Cardiac fibroblast (primary cell): ENCODE data around the gene ACOX2.

Experiments
- DNase-seq, 2 donors: peaks; one replicate each; pipeline versions ENCODE4 v3.0.0 to v3.0.0-alpha.2; 2010; ENCODE audit warnings: low read depth in 2 of 2
- H3K4me3 ChIP-seq, 2 donors: replicated peaks in 1 of 2; 1 replicate in 1 of 2; 2 replicates in 1 of 2; pipeline ENCODE4 v1.5.1; 2011; ENCODE audit warnings: low read depth in 2 of 2, low read length in 2 of 2, mild to moderate bottlenecking in 2 of 2, moderate library complexity in 1 of 2
- TF ChIP-seq, protein P1 (sequence below): IDR thresholded peaks from one replicate; pipeline ENCODE4 v1.5.1; 2011; ENCODE audit warnings: low read depth, mild to moderate bottlenecking, low read length, inconsistent platforms

The ACOX2 gene

DNA sequence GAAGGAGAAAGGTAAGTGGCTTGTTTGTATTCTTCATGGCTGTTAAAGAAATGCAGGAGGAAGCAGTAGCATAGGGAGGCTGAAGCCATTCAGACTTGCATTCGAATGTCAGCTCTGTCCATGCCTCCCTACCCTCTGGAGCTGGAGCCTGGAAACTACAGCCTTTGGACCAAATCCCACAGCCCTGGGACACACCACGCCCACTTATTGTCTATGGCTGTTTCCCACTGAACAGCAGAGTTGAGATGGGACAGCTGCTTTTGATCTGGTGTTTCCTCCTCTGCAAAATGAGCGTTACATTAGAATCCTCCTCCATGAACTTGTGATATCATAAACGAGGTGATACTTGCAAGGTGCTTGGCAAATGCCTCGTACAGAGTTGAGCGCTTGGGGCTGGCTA, 36.6 kb upstream of the ACOX2 start:
- DNase-seq = peak in 1 of 2 donors; percentile 63
- H3K4me3 ChIP-seq = no peak overlapping the region
- TF ChIP-seq, protein P1, sequence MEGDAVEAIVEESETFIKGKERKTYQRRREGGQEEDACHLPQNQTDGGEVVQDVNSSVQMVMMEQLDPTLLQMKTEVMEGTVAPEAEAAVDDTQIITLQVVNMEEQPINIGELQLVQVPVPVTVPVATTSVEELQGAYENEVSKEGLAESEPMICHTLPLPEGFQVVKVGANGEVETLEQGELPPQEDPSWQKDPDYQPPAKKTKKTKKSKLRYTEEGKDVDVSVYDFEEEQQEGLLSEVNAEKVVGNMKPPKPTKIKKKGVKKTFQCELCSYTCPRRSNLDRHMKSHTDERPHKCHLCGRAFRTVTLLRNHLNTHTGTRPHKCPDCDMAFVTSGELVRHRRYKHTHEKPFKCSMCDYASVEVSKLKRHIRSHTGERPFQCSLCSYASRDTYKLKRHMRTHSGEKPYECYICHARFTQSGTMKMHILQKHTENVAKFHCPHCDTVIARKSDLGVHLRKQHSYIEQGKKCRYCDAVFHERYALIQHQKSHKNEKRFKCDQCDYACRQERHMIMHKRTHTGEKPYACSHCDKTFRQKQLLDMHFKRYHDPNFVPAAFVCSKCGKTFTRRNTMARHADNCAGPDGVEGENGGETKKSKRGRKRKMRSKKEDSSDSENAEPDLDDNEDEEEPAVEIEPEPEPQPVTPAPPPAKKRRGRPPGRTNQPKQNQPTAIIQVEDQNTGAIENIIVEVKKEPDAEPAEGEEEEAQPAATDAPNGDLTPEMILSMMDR = no peak

DNA sequence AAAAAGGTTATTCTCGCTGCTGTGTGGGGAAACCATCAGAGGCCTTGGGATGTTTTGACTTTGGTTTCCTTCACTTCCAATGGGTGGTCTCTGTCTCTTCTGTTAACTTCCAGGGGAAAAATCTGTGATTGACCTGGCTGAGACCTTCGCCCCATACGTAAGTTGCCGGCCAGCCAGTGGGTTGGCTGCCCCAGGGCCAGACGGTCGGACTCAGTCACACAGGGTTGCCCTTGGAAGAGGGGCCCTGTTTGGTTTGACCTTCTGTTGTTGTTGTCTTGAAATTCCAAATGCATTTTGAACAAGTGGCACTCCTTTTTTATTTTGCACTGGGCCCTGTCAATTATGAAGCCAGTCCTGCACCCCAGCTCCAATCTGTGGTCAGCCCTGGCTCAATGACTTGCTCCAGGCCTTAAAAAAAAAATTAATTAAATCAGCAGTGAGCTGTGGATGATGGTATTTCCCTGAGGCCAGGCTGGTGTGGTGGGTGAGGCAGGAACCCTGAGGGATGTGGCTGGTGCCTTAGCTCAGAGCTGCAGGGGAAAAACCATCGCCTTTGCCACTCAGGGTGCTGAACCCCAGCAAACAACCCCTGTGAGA, 35.7 kb upstream of the ACOX2 start:
- TF ChIP-seq, protein P1 = no peak
- no peak for DNase-seq
- H3K4me3 ChIP-seq = no peak overlapping the region

DNA sequence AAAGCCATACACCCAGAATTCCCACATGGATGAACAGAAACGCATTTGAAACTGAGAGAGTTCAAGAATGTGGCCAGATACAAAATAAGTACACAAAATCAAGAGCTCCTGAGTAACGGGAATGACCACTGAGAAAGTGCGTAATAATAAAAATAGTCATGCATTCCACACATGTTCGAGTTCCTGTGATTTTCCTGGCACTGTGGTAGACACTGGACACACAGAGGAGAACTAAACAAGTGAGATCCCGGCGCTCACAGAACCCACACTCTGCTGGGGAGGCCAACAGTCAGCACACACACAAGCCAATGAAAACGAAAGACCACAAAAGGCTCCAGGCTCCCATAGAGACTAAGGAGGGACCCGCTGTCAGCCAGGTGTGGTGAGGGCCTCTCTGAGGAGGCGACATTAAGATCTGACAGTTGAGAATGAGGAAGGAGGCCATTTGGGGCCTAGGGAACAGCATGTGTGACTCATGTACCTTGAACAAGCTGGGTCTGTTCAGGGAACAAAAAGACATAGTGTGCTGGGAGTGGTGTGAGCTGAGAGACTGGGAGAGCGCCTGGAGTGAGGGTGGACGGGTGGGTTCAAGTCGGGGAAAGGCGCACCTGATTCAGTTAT, 35.1 kb upstream of the ACOX2 start:
- DNase-seq = no peak
- no peak overlapping the region for H3K4me3 ChIP-seq
- TF ChIP-seq, protein P1 = no peak

DNA sequence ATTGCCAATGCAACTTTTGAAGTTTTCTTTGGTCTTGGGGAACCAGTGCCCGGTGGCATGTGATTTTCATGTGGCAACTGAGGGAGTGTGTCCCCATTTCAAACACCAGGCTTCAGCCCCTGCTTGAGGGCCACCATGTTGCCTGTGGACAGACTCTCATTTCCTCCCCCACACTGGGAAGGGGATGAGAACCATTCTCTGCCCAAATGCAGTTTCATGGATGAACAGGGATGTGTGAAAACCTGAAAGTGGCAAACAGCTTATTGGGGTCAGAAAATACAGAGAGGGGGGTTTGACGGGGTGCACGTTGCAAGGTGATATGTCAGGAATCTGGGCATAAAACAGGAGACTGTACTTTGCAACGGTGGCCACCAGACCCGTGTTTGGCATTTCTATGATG, 33.9 kb upstream of the ACOX2 start:
- H3K4me3 ChIP-seq = no peak overlapping the region
- TF ChIP-seq, protein P1 = no peak

DNA sequence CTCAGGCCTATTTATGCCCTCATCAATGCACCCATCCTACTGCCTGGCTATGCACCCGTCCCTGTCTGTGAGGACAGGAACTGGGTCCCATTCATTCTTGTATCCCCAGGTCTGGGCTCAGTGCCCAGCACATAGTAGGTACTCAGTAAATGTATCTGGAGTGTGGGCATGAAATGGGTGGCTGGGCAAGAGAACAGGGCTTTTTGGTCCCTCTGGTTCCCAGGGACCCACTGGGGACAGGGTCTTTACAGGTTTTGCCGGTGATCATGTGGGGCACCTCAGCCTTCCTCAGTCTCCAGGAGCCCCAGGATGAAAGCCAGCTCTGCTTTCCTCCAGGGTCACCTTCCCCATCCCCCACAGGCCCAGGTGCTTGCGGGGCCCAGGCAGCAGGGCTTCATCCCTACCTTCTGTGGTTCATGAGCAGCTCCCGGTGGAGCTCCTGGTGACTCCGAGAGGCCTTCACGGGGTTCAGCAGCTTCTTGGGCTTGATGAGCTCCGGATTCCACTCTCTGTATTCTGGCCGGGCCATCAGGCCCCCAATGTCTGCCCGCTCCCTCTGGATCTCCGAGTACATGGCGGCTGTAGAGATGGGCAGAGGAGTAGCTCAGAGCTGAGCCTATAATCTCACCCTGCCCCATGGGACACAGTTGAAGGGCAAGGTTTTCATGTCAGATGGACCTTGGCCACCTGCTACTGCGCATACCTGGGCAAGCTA, 32.5 kb upstream of the ACOX2 start:
- TF ChIP-seq, protein P1 = no peak
- H3K4me3 ChIP-seq = no peak overlapping the region
- no peak for DNase-seq

More for the DNA sequence above, 33.9 kb upstream of the ACOX2 start:
- no peak for DNase-seq

DNA sequence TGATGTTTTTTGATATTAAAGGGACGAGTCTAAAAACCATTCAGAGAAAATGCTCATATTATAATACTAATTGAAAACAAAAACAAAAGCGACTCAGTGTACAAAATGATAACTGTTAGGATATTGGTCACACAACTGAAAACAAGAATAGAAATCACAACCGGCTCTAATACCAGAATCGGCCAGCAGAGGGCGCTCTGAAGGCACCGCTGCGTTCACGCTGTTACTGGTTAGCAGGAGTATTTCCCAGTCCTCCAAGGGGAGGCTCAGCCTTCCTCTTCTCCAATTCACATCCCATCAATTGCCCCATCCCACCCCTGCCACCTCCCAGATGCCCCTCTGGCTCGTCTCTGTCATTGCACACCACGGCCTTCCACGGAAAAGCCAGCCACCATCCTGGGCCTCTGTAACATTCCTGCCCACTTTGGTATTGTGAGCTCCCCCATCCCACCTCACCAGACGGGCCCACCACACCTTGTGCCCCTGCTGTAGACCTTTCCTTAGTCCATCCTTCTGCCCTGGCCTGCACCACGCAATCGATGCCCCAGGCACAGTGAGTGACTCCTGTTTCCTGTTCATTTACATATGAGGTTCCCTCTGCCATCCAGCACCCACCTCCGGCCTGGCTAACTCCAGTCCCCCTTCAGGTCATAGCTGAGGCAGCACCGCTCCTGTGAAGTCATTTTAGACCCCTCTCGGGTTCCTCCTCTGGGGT, 31.7 kb upstream of the ACOX2 start:
- TF ChIP-seq, protein P1 = peak; percentile 90
- no peak overlapping the region for H3K4me3 ChIP-seq
- peak; percentile 79 to 81 for DNase-seq
